Bronchial epithelial cell (primary cell): ENCODE results near the gene RNF10. TPM values are rescaled to one million over a fixed set of nuclear protein-coding genes. Genes with fewer than 3 reads are reported as not detected.
"Not testable (repeated sequence)": the region's sequence is repeated elsewhere in the genome, so short reads cannot be mapped to it uniquely, and the experiment has no call there.

Experiments used
- DNase-seq: peaks from one replicate; pipeline ENCODE4 v3.0.0-alpha.2; 2010; ENCODE audit warnings: low read depth
- FAIRE-seq: peaks from 2 replicates; lab custom pipeline; 2011; peaks lifted over from hg19 to GRCh38; lab: Jason Lieb, UNC
- H3K27me3 ChIP-seq: 2 replicates; pipeline ENCODE4 v1.5.1; 2011; ENCODE audit warnings: low read length; ENCODE audit not compliant: control insufficient read depth, insufficient read depth
- H3K36me3 ChIP-seq: 2 replicates; pipeline ENCODE4 v1.5.1; 2011; ENCODE audit warnings: low read length; ENCODE audit not compliant: control insufficient read depth, insufficient read depth
- H3K4me3 ChIP-seq: 2 replicates; pipeline ENCODE4 v1.5.1; 2011; ENCODE audit warnings: mild to moderate bottlenecking, low read depth, low read length, control low read depth
- total RNA-seq: library from RNA; depleted of rRNA; stranded (reverse); fragments of >200 nt; gene quantifications from 2 replicates; pipeline ENCODE4 v1.2.1, GENCODE V29; 2014
- TF ChIP-seq, protein P1 (sequence below): IDR thresholded peaks from 2 replicates; pipeline ENCODE4 v1.5.1; 2011; ENCODE audit warnings: mild to moderate bottlenecking, moderate library complexity, low read length, control low read depth, inconsistent platforms; ENCODE audit not compliant: insufficient read depth, severe bottlenecking

The RNF10 gene
- 138 and 157 TPM in 2 replicates for total RNA-seq

DNA sequence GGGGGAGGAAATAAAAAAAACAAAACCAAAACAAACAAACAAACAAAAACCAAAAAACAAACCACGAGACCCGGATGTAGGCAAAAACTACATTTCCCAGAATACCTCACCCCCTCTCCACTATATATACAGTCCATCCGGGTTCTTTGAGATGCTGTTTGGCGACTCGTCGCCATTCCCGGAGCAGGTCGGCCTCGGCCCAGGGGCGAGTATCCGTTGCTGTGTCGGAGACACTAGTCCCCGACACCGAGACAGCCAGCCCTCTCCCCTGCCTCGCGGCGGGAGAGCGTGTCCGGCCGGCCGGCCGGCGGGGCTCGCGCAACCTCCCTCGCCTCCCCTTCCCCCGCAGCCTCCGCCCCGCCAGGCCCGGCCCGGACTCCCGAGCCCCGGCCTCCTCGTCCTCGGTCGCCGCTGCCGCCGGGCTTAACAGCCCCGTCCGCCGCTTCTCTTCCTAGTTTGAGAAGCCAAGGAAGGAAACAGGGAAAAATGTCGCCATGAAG, at the start of gene RNF10:
Gene RNF10, plus strand, starts transcription at position 154 of the 500 bp plus-strand sequence. CDS start 456 bp downstream, outside the sequence.
- FAIRE-seq: no peak
- Histone ChIP-seq H3K4me3 (peak within 1 kb of the TSS; percentile 60), H3K36me3 (peaks cover 2% of the 10 kb centered on the region), H3K27me3 (no peaks in the 10 kb centered on the region)
- TF ChIP-seq, protein P1, sequence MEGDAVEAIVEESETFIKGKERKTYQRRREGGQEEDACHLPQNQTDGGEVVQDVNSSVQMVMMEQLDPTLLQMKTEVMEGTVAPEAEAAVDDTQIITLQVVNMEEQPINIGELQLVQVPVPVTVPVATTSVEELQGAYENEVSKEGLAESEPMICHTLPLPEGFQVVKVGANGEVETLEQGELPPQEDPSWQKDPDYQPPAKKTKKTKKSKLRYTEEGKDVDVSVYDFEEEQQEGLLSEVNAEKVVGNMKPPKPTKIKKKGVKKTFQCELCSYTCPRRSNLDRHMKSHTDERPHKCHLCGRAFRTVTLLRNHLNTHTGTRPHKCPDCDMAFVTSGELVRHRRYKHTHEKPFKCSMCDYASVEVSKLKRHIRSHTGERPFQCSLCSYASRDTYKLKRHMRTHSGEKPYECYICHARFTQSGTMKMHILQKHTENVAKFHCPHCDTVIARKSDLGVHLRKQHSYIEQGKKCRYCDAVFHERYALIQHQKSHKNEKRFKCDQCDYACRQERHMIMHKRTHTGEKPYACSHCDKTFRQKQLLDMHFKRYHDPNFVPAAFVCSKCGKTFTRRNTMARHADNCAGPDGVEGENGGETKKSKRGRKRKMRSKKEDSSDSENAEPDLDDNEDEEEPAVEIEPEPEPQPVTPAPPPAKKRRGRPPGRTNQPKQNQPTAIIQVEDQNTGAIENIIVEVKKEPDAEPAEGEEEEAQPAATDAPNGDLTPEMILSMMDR: no peak
- peak; percentile 66 for DNase-seq

DNA sequence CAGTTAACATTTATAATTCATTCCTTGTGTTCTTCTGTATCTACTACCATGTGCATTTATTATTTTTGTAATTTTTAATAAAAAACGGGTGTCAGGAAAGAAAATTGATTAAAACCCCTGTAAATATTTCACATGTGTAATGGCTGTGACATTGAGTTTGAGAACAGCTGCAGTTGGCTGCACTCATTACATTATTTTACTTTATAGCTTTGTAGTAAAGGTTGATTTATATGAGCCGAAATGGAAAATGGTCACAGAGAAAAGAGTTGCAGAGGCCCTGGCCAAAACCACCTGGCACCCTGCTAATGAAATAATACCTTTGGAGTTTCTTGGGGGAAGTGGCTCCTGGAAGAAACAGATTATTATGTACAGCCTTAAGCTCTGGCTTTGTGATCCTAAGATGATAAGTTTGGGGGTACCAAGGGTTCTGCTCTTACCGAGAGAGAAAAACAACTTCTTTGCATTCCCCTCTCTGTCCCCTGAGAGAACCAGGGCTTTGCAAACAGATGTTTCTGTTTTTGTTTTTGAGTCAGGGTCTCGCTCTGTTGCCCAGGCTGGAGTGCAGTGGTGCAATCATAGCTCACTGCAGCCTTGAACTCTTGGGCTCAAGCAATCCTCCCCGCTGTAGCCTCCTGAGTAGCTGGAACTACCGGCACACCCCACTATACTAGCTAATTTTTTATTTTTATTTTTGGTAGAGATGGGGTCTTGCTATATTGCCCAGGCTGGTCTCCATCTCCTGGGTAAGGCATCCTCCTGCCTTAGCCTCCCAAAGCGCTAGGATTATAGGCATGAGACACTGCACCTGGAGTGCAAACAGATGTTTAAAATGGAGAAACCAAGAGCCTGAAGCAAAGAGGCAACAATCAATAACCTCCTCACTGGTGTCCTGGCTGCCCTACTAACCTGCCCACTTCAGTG, 47.9 kb upstream of the RNF10 start:
- no peaks in the 10 kb centered on the region for H3K27me3 ChIP-seq
- FAIRE-seq: no peak
- DNase-seq: no peak
- no peak overlapping the region for H3K4me3 ChIP-seq
- H3K36me3 ChIP-seq: no peaks in the 10 kb centered on the region
- TF ChIP-seq, protein P1: no peak

DNA sequence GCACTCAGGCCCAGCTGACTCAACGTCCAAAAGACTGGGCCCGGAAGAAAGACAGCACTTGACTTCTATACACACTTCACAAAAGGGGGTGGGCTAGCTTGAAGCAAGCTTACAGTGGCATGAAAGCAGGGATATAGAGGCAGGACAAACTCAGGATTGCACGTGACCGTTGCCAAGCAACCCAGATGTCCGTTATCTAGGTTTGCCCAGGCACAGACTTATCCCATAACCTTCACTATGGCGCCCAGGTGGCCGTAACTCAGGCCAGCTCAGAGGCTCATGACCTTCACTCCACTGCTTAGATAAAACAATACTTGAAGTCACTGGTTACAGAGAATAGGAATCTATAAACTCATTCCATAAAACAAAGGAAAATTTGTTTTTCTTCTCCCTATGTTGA, 46.6 kb upstream of the RNF10 start:
- not testable (repeated sequence) for H3K27me3 ChIP-seq, H3K4me3 ChIP-seq, DNase-seq, FAIRE-seq, H3K36me3 ChIP-seq

DNA sequence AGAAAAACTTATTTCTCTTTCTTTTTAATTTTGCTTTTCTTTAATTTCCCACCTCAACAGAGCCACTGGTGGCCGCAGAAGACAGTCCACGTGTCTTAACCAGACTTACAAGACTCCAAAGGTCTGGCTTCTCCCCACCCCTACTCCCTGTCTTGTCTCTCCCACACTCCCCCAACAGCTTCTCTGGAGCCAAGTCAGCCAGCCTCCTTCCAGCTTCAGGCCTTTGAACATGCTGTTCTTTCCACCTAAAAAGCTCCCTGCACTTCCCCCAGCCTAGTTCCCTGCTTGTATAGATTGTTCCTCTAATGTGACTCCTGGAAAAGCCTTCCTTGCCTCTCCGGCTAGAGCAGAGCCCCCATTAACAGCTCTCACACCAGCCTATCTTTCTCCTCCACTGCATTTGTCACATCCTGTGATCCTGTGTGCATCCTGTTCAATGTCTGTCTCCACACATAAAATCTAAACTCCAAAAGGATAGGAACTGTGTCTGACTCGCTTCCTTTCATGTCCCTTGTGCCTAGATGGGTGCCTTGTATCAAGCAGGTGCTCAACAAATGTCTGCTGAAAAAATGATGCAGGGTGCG, 46.0 kb upstream of the RNF10 start:
- H3K27me3 ChIP-seq: no peaks in the 10 kb centered on the region
- FAIRE-seq (no peak), DNase-seq (no peak)
- peaks cover 2% of the 10 kb centered on the region for H3K36me3 ChIP-seq
- no peak overlapping the region for H3K4me3 ChIP-seq
- TF ChIP-seq, protein P1: no peak

DNA sequence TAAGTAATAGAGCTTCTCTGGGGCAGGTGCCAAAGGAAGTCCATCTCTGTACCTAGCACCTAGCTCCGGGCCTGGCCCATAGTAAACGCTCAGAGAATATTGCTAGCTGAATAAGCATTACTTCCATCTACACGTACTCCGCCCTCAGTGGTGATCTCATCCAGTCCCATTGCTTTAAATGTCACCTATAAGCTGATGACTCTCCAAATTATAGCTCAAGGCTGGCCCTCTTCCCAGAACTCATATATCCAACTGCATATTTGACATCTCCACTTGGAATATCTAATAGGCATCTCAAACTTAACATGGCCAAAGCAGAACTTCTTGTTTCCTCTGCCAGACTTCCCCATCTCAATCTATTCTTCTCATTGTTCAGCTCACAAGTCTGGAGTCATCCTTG, 45.1 kb upstream of the RNF10 start:
- H3K27me3 ChIP-seq: no peaks in the 10 kb centered on the region
- peaks cover 2% of the 10 kb centered on the region for H3K36me3 ChIP-seq
- TF ChIP-seq, protein P1: no peak
- H3K4me3 ChIP-seq: no peak overlapping the region
- FAIRE-seq: no peak
- DNase-seq: no peak

DNA sequence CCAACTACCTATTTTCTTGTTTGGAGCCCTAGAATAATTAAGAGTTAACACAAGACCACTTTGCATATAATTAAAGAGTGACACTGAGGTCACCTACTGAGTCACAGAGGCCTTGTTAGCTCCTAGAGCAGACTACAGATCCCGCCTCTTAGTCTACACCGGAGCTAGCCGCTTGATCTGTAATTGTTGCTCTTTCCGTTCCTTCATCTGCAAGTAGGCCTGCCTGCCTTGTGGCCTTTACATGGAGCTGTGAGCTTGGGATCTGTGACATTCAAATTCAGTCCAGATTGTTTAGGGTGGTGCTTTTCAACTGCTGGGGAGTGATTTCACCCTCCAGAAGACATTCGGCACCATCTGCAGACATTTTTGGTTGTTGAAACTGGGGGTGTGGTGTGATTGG, 43.8 kb upstream of the RNF10 start:
- no peak for DNase-seq
- TF ChIP-seq, protein P1: no peak
- Histone ChIP-seq H3K36me3 (peaks cover 2% of the 10 kb centered on the region), H3K4me3 (no peak overlapping the region), H3K27me3 (no peaks in the 10 kb centered on the region)
- FAIRE-seq: no peak
